Calu3 (cell line): ENCODE measurements around the gene CEP78. TPM values are rescaled to one million over a fixed set of nuclear protein-coding genes. Genes with fewer than 3 reads are reported as not detected.

Experiments used
- BruUV-seq: library from RNA; stranded (reverse); fragments of 400-500 nt; replicated peaks from 2 replicates; lab custom pipeline; 2021; lab: Mats Ljungman, UMichigan
- CTCF ChIA-PET: fragments of 300-600 bp; sonication (Branson Sonifier 250); formaldehyde crosslinking; loops from one replicate; lab custom pipeline; 2022; ENCODE audit warnings: antibody characterized with exemption; lab: Charles Lee
- DNase-seq: peaks from one replicate; pipeline ENCODE4 v3.0.0; 2022
- H3K27ac Mint-ChIP-seq: one replicate; pipeline ENCODE4 v1.8.0; 2022; ENCODE audit warnings: mixed read lengths; ENCODE audit not compliant: unreplicated experiment
- H3K27me3 Mint-ChIP-seq: one replicate; pipeline ENCODE4 v1.8.0; 2022; ENCODE audit warnings: mixed read lengths; ENCODE audit not compliant: unreplicated experiment
- H3K36me3 Mint-ChIP-seq: one replicate; pipeline ENCODE4 v1.8.0; 2022; ENCODE audit warnings: mild to moderate bottlenecking, moderate library complexity, mixed read lengths; ENCODE audit not compliant: insufficient read depth, unreplicated experiment
- H3K4me1 Mint-ChIP-seq: one replicate; pipeline ENCODE4 v1.8.0; 2022; ENCODE audit warnings: mild to moderate bottlenecking, low read depth, mixed read lengths; ENCODE audit not compliant: unreplicated experiment
- H3K4me3 Mint-ChIP-seq: one replicate; pipeline ENCODE4 v1.8.0; 2022; ENCODE audit warnings: mild to moderate bottlenecking, low read depth, moderate library complexity, mixed read lengths; ENCODE audit not compliant: unreplicated experiment
- H3K9me3 Mint-ChIP-seq: one replicate; pipeline ENCODE4 v1.8.0; 2022; ENCODE audit warnings: low read depth, mixed read lengths; ENCODE audit not compliant: unreplicated experiment
- CTCF ChIP-seq: fragments of 200-600 bp; IDR thresholded peaks from one replicate; pipeline ENCODE4 v1.8.0; 2022; ENCODE audit warnings: antibody characterized with exemption; ENCODE audit not compliant: unreplicated experiment
- intact Hi-C: fragments of 100-400 bp; cut with micrococcal nuclease; formaldehyde crosslinking; loops from one replicate; pipeline ENCODE4 v1.10.0; 2022; ENCODE audit not compliant: unreplicated experiment
- total RNA-seq: library from RNA; stranded (reverse); gene quantifications from 2 replicates; pipeline ENCODE4 v1.2.3, GENCODE V29; 2022

CEP78 gene
- total RNA-seq, 1 experiment from 2014 or later: 20.8 TPM

GRCh38 chr9:78307360-78307759 lies 71.5 kb downstream of the CEP78 start:
- no peak for DNase-seq
- H3K9me3 Mint-ChIP-seq: no peaks in the 10 kb centered on the region
- no peaks in the 10 kb centered on the region for H3K27me3 Mint-ChIP-seq
- intact Hi-C loops: no loop called here
- CTCF ChIA-PET: no interaction called here
- BruUV-seq: no TSS peak
- H3K4me3 Mint-ChIP-seq: no peak overlapping the region
- no peak for TF ChIP-seq CTCF
- H3K4me1 Mint-ChIP-seq: no peaks in the 10 kb centered on the region
- no peak overlapping the region for H3K27ac Mint-ChIP-seq
- peaks cover 51% of the 10 kb centered on the region for H3K36me3 Mint-ChIP-seq

DNA sequence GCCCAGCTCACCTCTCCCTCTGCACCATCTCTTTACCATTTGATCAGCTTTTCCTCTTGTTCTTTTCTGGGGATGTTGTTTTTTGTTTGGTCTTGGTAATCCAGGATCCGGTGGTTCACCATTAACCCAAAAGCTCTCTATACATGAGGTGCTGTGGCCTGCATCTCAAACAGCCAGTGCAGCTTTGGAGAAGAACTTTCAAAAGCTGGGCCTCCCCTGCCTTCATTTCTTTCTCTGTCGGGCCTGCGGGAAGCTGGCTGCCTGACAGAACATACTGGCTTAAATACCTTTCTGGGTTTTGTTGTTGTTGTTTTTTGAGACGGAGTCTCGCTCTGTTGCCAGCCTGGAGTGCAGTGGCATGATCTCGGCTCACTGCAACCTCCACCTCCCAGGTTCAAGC lies 73.2 kb downstream of the CEP78 start:
- no peak for DNase-seq
- no peaks in the 10 kb centered on the region for H3K27me3 Mint-ChIP-seq
- no peaks in the 10 kb centered on the region for H3K9me3 Mint-ChIP-seq
- H3K36me3 Mint-ChIP-seq: peaks cover 50% of the 10 kb centered on the region
- TF ChIP-seq CTCF: no peak
- intact Hi-C loops: no loop called here
- no peaks in the 10 kb centered on the region for H3K4me1 Mint-ChIP-seq
- no peak overlapping the region for H3K27ac Mint-ChIP-seq
- CTCF ChIA-PET: no interaction called here
- no TSS peak for BruUV-seq
- H3K4me3 Mint-ChIP-seq: no peak overlapping the region

DNA sequence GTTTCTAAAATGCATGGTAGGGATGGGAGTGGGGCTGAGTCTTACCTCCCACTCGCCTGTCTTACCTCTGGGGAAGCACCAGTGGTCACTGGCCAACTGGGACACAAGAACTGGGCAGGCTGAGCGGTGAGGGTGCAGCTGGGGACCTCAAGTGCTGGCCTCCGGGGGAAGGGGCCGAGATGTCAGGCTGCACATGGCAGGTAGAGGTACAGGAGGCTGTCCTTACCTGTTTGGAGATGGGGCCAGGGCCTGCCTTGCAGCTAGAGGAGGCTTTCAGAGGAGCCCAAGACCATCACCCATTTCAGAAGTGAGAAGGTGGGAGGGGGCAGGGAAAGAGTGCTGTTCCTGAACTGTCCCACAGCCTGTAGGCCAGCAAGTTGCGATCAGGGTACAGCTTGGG lies 75.2 kb downstream of the CEP78 start:
- intact Hi-C loops: no loop called here
- Mint-ChIP-seq H3K27ac (no peak overlapping the region), H3K4me3 (no peak overlapping the region), H3K36me3 (peaks cover 40% of the 10 kb centered on the region), H3K27me3 (no peaks in the 10 kb centered on the region), H3K9me3 (no peaks in the 10 kb centered on the region), H3K4me1 (no peaks in the 10 kb centered on the region)
- DNase-seq: no peak
- TF ChIP-seq CTCF: no peak
- BruUV-seq: no TSS peak
- CTCF ChIA-PET: no interaction called here

GRCh38 chr9:78311886-78312524 lies 76.1 kb downstream of the CEP78 start:
- TF ChIP-seq CTCF: no peak
- H3K9me3 Mint-ChIP-seq: no peaks in the 10 kb centered on the region
- no peak overlapping the region for H3K4me3 Mint-ChIP-seq
- H3K27ac Mint-ChIP-seq: no peak overlapping the region
- H3K27me3 Mint-ChIP-seq: no peaks in the 10 kb centered on the region
- H3K36me3 Mint-ChIP-seq: peaks cover 47% of the 10 kb centered on the region
- intact Hi-C loops: no loop called here
- DNase-seq: no peak
- CTCF ChIA-PET: no interaction called here
- BruUV-seq: no TSS peak
- no peaks in the 10 kb centered on the region for H3K4me1 Mint-ChIP-seq
